Measurements from ENCODE around the gene TSSC4. TPM values are rescaled to one million over a fixed set of nuclear protein-coding genes. Genes with fewer than 3 reads are reported as not detected.
"Not testable (repeated sequence)": the region's sequence is repeated elsewhere in the genome, so short reads cannot be mapped to it uniquely, and the experiment has no call there.

The TSSC4 gene
- 44.1 to 55.2 TPM (median 52.2 TPM) in 3 replicates for total RNA-seq
- long read RNA-seq, transcript TSSC4-201 (3 exons, 1,686 nt): major isoform, 71 of 93 reads
- long read RNA-seq, transcript TSSC4-210 (2 exons, 912 nt): minor isoform, 10 of 93 reads
- long read RNA-seq, partial matches to known transcripts: 9 of 93 reads
- long read RNA-seq, other reads (novel, unspliced or antisense): 0 of 93 reads

DNA sequence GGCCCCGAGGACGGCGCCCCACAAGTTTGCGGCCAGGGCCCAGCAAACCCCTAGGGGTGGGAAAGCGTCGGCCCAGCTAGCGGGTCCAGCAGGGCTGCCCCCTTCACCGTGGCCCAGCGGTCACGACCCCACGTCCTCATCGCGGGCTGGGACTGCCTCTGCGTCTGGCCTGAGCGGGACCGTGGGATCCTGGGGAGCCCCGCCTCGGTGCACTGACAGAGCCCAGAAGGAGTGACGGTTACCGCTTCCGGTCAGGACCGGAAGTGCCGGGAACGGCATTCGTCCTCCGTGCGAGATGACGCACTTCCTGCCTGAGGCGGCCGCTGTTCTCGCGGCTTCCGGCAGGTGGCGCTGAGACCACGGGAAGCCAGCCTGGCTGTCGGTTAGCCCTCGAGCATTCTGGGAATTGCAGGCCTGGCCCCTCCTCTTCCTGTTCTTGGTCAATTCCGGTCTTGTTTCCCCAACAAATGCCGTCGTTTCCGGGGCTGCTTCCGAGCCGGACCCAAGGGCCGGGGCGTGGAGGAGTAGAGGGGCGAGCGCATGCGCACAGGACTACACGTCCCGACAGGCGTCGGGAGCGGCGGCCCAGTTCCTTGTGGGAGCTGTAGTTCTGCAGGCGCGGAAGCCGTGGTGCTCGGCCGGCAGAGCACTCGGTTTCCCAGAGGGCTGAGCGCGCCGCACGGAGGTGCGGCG lies at the start of gene TSSC4:
TSSC4 (plus strand) TSS at position 682 of the 693 bp plus-strand sequence. CDS start 1,884 bp downstream, outside the sequence.
- Mint-ChIP-seq H3K4me1 (ENCODE audit: low read depth) (peaks cover 23% of the 10 kb centered on the region), H3K9me3 (ENCODE audit: low read depth) (no peaks in the 10 kb centered on the region), H3K36me3 (ENCODE audit: low read depth) (peaks cover 8% of the 10 kb centered on the region), H3K27ac (ENCODE audit: unreplicated experiment) (peak within 1 kb of the TSS; percentile 93), H3K27me3 (ENCODE audit: low read depth) (no peaks in the 10 kb centered on the region), H3K4me3 (ENCODE audit: unreplicated experiment) (peak within 1 kb of the TSS; percentile 86)
- TF ChIP-seq CTCF (IDR thresholded peaks at IDR 0.05): peak; percentile 94
- peak; percentile 100 for DNase-seq (ENCODE audit: low spot score)

- no peak for DNase-seq (ENCODE audit: low spot score)
- H3K27me3 Mint-ChIP-seq (ENCODE audit: low read depth): no peaks in the 10 kb centered on the region
- no peak for TF ChIP-seq CTCF (IDR thresholded peaks at IDR 0.05)
- H3K4me3 Mint-ChIP-seq (ENCODE audit: unreplicated experiment): no peak overlapping the region
- peaks cover 14% of the 10 kb centered on the region for H3K9me3 Mint-ChIP-seq (ENCODE audit: low read depth)
- no peak overlapping the region for H3K27ac Mint-ChIP-seq (ENCODE audit: unreplicated experiment)
- H3K36me3 Mint-ChIP-seq (ENCODE audit: low read depth): peaks cover 4% of the 10 kb centered on the region
- H3K4me1 Mint-ChIP-seq (ENCODE audit: low read depth): peaks cover 9% of the 10 kb centered on the region
Measured at GRCh38 chr11:2351701-2352100, 48.8 kb upstream of the TSSC4 start.

- no peaks in the 10 kb centered on the region for H3K27me3 Mint-ChIP-seq (ENCODE audit: low read depth)
- no peak for TF ChIP-seq CTCF (IDR thresholded peaks at IDR 0.05)
- no peak for DNase-seq (ENCODE audit: low spot score)
- no peak overlapping the region for H3K4me3 Mint-ChIP-seq (ENCODE audit: unreplicated experiment)
- H3K36me3 Mint-ChIP-seq (ENCODE audit: low read depth): peaks cover 4% of the 10 kb centered on the region
- peaks cover 9% of the 10 kb centered on the region for H3K4me1 Mint-ChIP-seq (ENCODE audit: low read depth)
- no peak overlapping the region for H3K27ac Mint-ChIP-seq (ENCODE audit: unreplicated experiment)
- H3K9me3 Mint-ChIP-seq (ENCODE audit: low read depth): peaks cover 14% of the 10 kb centered on the region
Measured at GRCh38 chr11:2352420-2352819, 48.1 kb upstream of the TSSC4 start.

GRCh38 chr11:2355000-2355644 lies 45.4 kb upstream of the TSSC4 start:
- H3K4me1 Mint-ChIP-seq (ENCODE audit: low read depth): peaks cover 9% of the 10 kb centered on the region
- no peak for TF ChIP-seq CTCF (IDR thresholded peaks at IDR 0.05)
- no peak overlapping the region for H3K27ac Mint-ChIP-seq (ENCODE audit: unreplicated experiment)
- H3K4me3 Mint-ChIP-seq (ENCODE audit: unreplicated experiment): no peak overlapping the region
- H3K27me3 Mint-ChIP-seq (ENCODE audit: low read depth): no peaks in the 10 kb centered on the region
- H3K9me3 Mint-ChIP-seq (ENCODE audit: low read depth): peaks cover 3% of the 10 kb centered on the region
- DNase-seq (ENCODE audit: low spot score): no peak
- H3K36me3 Mint-ChIP-seq (ENCODE audit: low read depth): no peaks in the 10 kb centered on the region

DNA sequence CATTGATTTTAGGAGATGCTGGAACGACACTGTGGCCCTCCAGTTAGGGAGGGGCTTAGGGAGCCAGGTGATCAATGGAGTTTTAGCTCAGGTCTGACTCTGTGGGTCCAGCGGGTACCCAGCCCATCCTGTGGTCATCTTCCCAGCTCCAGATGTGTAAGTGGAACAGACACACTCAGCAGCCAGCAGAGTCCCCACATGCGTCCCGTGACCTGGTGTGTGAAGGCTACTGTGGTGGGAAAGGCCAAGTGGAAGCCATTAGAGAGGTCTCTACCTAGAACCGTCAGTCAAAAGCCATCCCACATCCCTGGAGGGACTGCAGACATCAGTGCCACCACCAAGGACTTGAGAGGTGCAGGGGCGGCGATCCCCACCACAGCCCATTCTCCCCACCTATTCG lies 43.3 kb upstream of the TSSC4 start:
- no peaks in the 10 kb centered on the region for H3K27me3 Mint-ChIP-seq (ENCODE audit: low read depth)
- no peaks in the 10 kb centered on the region for H3K9me3 Mint-ChIP-seq (ENCODE audit: low read depth)
- TF ChIP-seq CTCF (IDR thresholded peaks at IDR 0.05): no peak
- no peak overlapping the region for H3K27ac Mint-ChIP-seq (ENCODE audit: unreplicated experiment)
- no peak overlapping the region for H3K4me3 Mint-ChIP-seq (ENCODE audit: unreplicated experiment)
- H3K36me3 Mint-ChIP-seq (ENCODE audit: low read depth): no peaks in the 10 kb centered on the region
- H3K4me1 Mint-ChIP-seq (ENCODE audit: low read depth): peaks cover 9% of the 10 kb centered on the region
- DNase-seq (ENCODE audit: low spot score): no peak

DNA sequence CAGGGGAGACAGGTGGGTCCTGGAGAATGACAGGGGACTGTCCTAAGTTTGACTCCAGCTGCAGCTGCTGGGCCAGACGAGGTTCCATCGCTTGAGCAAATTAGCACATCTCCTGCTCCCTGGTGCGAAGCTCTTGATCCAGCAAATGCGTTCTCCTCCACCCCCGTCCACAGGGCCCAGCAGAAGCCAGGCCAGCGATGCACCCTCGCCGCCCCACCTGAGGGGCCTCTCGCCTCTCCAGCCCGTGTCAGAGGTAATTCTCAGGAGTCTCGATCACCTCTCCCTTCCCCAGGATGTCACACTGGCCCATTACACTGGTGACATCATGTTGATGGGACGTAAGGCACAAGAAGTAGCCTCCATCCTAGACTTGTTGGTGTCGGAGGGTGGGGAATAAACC lies 42.9 kb upstream of the TSSC4 start:
- DNase-seq (ENCODE audit: low spot score); H3K4me3 Mint-ChIP-seq (ENCODE audit: unreplicated experiment); H3K27ac Mint-ChIP-seq (ENCODE audit: unreplicated experiment): not testable (repeated sequence)

More for the DNA sequence above, 42.9 kb upstream of the TSSC4 start:
- not testable (repeated sequence) for H3K9me3 Mint-ChIP-seq (ENCODE audit: low read depth); H3K36me3 Mint-ChIP-seq (ENCODE audit: low read depth); H3K27me3 Mint-ChIP-seq (ENCODE audit: low read depth); H3K4me1 Mint-ChIP-seq (ENCODE audit: low read depth)

Measured in chondrocyte (in vitro differentiated cells).